Omental fat pad (tissue), 4 donors: ENCODE measurements around the gene ZNF813. TPM values are rescaled to one million over a fixed set of nuclear protein-coding genes. Genes with fewer than 3 reads are reported as not detected.

ENCODE experiments used
- ATAC-seq: fragments of 150-250 bp; one replicate; pipeline ENCODE4 v1.9.1; 2016; ENCODE audit warnings: mild to moderate bottlenecking, moderate library complexity; ENCODE audit not compliant: low FRiP score
- DNase-seq: peaks from one replicate; pipeline ENCODE4 v3.0.0-alpha.2; 2019; ENCODE audit warnings: low spot score
- total RNA-seq, 4 donors: library from RNA; depleted of rRNA; stranded (reverse); fragments of >200 nt; gene quantifications; one replicate each; pipeline ENCODE4 v1.1.0, GENCODE V29; 2016
- TF ChIP-seq, protein P1 (sequence below), 3 donors: fragments of 450-650 bp; IDR thresholded peaks; one replicate each; pipeline ENCODE4 v1.5.1; 2016 to 2017; ENCODE audit warnings: antibody characterized with exemption in 3 of 3, mild to moderate bottlenecking in 3 of 3, moderate library complexity in 2 of 3

Gene ZNF813
- total RNA-seq, 4 donors from 2014 or later, result 2.5 to 11.0 (median 2.9) TPM

GRCh38 chr19:53537521-53538377 lies 70.2 kb downstream of the ZNF813 start, which contains the start of gene ZNF331:
TSS of gene ZNF331 (plus strand) at chr19:53538145. CDS start at chr19:53569377, 31,232 bp downstream.
- TF ChIP-seq, protein P1, sequence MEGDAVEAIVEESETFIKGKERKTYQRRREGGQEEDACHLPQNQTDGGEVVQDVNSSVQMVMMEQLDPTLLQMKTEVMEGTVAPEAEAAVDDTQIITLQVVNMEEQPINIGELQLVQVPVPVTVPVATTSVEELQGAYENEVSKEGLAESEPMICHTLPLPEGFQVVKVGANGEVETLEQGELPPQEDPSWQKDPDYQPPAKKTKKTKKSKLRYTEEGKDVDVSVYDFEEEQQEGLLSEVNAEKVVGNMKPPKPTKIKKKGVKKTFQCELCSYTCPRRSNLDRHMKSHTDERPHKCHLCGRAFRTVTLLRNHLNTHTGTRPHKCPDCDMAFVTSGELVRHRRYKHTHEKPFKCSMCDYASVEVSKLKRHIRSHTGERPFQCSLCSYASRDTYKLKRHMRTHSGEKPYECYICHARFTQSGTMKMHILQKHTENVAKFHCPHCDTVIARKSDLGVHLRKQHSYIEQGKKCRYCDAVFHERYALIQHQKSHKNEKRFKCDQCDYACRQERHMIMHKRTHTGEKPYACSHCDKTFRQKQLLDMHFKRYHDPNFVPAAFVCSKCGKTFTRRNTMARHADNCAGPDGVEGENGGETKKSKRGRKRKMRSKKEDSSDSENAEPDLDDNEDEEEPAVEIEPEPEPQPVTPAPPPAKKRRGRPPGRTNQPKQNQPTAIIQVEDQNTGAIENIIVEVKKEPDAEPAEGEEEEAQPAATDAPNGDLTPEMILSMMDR (IDR thresholded peaks at IDR 0.05), result no peak
- ATAC-seq (peak; percentile 85), DNase-seq (peak; percentile 62)

GRCh38 chr19:53538378-53539109 lies 71.0 kb downstream of the ZNF813 start:
- TF ChIP-seq, protein P1 (IDR thresholded peaks at IDR 0.05), result no peak
- no peak for DNase-seq
- ATAC-seq, result peak; percentile 20

DNA sequence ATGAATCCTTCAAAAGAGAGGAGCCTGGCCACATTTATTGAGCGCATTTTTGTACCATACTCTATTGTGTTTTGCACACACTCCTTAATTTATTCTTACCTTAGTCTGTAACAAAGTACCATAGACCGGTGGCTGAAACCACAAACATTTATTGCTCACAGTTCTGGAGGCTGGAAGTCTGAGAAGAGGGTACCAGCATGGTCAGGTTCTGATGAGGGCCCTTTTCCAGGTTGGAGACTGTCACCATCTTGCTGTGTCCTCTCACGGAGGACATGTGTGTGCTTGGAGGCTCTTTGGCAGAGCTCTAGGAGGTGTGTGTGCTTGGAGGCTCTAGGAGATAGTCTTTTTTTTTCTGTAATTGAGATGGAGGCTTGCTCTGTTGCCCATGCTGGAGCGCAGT lies 72.6 kb downstream of the ZNF813 start:
- TF ChIP-seq, protein P1 (IDR thresholded peaks at IDR 0.05), result no peak
- no peak for ATAC-seq
- no peak for DNase-seq

DNA sequence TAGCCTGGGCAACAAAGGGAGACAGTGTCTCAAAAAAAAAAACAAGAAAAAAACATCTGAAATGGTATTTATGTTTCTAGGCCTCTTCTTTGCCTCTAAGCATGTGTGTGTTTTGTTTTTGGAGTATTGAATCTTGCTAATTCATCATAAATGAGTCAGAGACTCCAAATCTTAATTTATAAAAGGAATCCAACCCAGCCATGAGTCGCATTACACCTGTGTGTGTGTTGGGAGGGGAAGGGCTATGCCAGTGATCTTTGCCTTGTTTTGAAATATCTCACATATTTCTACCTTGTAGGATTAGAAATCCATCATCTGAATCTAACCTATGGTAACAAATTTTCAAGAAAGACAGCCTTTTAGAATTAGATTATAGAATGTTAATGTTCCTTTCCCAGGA lies 74.4 kb downstream of the ZNF813 start:
- TF ChIP-seq, protein P1 (IDR thresholded peaks at IDR 0.05), result no peak
- ATAC-seq, result no peak
- no peak for DNase-seq

DNA sequence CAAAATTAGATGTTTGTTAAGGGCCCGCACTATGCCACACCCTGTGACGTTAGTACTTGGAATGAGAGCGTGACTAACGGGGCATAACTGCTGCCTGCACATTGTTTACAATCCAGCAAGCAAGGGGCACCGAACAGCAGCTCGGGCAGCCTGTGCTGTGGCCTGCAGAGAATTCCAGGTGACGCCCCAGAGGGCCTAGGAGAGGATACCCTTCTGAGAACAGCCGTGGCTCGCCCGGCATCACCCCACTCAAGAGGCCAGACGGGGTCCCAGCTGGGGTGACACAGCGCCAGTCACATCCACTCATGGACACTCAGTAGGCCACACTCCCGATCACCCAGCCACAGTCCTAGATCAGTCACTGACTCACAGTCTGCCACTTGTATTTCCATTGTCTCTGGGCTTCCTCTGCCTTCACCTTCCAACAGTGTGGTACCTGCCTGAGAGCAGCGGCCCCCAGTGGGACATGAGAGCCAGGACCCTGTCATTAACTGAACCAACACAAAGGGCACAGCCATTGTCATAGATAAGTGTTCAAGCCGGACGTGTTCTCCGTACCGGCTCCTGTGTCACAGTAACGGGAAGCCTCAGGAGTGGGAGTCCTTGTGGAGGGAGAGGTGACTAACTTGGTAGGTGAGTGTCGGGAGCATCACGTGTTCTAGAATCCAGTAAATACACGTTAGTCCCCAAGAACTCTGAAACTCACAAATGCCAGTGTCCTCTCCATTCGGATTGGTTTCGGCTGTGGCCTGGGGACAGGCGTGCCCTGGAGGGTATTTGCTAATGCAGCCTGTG lies 77.9 kb downstream of the ZNF813 start:
- DNase-seq, result no peak
- ATAC-seq, result peak; percentile 19
- TF ChIP-seq, protein P1 (IDR thresholded peaks at IDR 0.05), result no peak

Other genes starting within 250 kb of the ZNF813 start
- gene ZNF677, start 212.9 kb upstream of the ZNF813 start, total RNA-seq, result 10 to 100 TPM; 10.8 to 27.0 (median 11.9) TPM
- gene VN1R2, start 209.4 kb upstream of the ZNF813 start, total RNA-seq, result not detected
- not detected for gene VN1R4, start 200.0 kb upstream of the ZNF813 start, total RNA-seq
- 1 to 10 TPM; 4.8 to 8.4 (median 5.6) TPM for gene ZNF845, start 134.0 kb upstream of the ZNF813 start, total RNA-seq
- 10 to 100 TPM in 1 of 4 donors, 1 to 10 TPM in 3; 3.7 to 13.3 (median 7.6) TPM for gene ZNF525, start 102.0 kb upstream of the ZNF813 start, total RNA-seq
- gene ZNF765, start 72.6 kb upstream of the ZNF813 start, total RNA-seq, result 10 to 100 TPM in 2 of 4 donors, 1 to 10 TPM in 2; 8.5 to 19.4 (median 9.6) TPM
- gene ZNF761, start 35.7 kb upstream of the ZNF813 start, total RNA-seq, result 10 to 100 TPM; 10.4 to 16.8 (median 14.2) TPM
- 100 to 1,000 TPM in 1 of 4 donors, 10 to 100 TPM in 3; 29.9 to 415 (median 55.0) TPM for gene ZNF331, start 70.4 kb downstream of the ZNF813 start, total RNA-seq
- not detected for gene DPRX, start 164.3 kb downstream of the ZNF813 start, total RNA-seq